HCT116 (cell line): Measurements from ENCODE around the gene GADD45A.

ENCODE experiments used
- POLR2A ChIP-seq: IDR thresholded peaks from 2 replicates; pipeline ENCODE4 v1.7.0; 2011; ENCODE audit warnings: borderline replicate concordance; ENCODE audit not compliant: insufficient read depth, insufficient read length; ENCODE audit errors: extremely low read depth
- POLR2AphosphoS5 ChIP-seq: IDR thresholded peaks from 2 replicates; pipeline ENCODE4 v1.6.1; 2011; ENCODE audit warnings: mild to moderate bottlenecking, low read depth, low read length, moderate library complexity
- RAD21 ChIP-seq: IDR thresholded peaks from 2 replicates; pipeline ENCODE4 v1.6.1; 2012; ENCODE audit warnings: low read depth, mild to moderate bottlenecking
- ZNF274 ChIP-seq: fragments of 200-500 bp; sonication (Bioruptor generic); IDR thresholded peaks from 2 replicates; pipeline ENCODE4 v1.6.1; 2014; ENCODE audit warnings: mild to moderate bottlenecking, low read depth, low read length, inconsistent platforms
- TF ChIP-seq, protein P1 (sequence below), 3 experiments: fragments of 200-600 bp in 1 of 3; sonication (generic) in 1 of 3; IDR thresholded peaks in 2 of 3; conservative IDR thresholded peaks in 1 of 3; 2 replicates each; pipeline ENCODE4 v1.5.1; 2012 to 2017; ENCODE audit warnings: low read depth in 2 of 3, low read length in 2 of 3, antibody characterized with exemption in 1 of 3, borderline replicate concordance in 1 of 3, control low read depth in 1 of 3, mild to moderate bottlenecking in 1 of 3, mixed read lengths in 1 of 3, mixed run types in 1 of 3, moderate library complexity in 1 of 3; ENCODE audit not compliant: insufficient read depth in 1 of 3
- TF ChIP-seq, protein P2 (sequence below): IDR thresholded peaks from 2 replicates; pipeline ENCODE4 v1.6.1; 2012
- TF ChIP-seq, protein P3 (sequence below): IDR thresholded peaks from 2 replicates; pipeline ENCODE4 v1.6.1; 2012; ENCODE audit warnings: low read depth

DNA sequence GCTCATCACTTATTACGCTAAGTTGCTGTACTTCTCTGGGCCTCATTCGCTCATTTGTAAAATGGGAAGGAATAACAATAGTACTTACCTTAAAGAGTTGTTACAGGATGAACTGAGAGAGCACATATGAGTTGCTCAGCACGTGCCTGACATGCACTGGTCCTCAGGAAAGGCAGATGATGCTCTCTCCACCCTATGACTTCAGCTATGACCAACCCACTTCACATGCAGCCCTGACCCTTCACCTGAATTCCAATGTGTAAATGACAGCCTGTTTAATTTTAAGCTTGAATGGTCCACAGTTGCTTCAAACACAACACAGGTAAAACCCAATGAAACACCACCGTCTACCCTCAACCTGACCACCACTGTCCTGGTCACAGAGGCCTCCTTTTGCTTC lies 32.9 kb downstream of the GADD45A start:
- TF ChIP-seq, protein P1, sequence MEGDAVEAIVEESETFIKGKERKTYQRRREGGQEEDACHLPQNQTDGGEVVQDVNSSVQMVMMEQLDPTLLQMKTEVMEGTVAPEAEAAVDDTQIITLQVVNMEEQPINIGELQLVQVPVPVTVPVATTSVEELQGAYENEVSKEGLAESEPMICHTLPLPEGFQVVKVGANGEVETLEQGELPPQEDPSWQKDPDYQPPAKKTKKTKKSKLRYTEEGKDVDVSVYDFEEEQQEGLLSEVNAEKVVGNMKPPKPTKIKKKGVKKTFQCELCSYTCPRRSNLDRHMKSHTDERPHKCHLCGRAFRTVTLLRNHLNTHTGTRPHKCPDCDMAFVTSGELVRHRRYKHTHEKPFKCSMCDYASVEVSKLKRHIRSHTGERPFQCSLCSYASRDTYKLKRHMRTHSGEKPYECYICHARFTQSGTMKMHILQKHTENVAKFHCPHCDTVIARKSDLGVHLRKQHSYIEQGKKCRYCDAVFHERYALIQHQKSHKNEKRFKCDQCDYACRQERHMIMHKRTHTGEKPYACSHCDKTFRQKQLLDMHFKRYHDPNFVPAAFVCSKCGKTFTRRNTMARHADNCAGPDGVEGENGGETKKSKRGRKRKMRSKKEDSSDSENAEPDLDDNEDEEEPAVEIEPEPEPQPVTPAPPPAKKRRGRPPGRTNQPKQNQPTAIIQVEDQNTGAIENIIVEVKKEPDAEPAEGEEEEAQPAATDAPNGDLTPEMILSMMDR (IDR thresholded peaks at IDR 0.05 in 2 of 3, conservative IDR thresholded peaks at IDR 0.05 in 1 of 3; ENCODE audit: borderline replicate concordance in 1 of 3, insufficient read depth in 1 of 3, low read depth in 2 of 3, low read length in 2 of 3), result no peak
- no peak for TF ChIP-seq POLR2A
- TF ChIP-seq, protein P2, sequence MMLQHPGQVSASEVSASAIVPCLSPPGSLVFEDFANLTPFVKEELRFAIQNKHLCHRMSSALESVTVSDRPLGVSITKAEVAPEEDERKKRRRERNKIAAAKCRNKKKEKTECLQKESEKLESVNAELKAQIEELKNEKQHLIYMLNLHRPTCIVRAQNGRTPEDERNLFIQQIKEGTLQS, result no peak
- no peak for TF ChIP-seq RAD21
- no peak for TF ChIP-seq ZNF274
- TF ChIP-seq, protein P3, sequence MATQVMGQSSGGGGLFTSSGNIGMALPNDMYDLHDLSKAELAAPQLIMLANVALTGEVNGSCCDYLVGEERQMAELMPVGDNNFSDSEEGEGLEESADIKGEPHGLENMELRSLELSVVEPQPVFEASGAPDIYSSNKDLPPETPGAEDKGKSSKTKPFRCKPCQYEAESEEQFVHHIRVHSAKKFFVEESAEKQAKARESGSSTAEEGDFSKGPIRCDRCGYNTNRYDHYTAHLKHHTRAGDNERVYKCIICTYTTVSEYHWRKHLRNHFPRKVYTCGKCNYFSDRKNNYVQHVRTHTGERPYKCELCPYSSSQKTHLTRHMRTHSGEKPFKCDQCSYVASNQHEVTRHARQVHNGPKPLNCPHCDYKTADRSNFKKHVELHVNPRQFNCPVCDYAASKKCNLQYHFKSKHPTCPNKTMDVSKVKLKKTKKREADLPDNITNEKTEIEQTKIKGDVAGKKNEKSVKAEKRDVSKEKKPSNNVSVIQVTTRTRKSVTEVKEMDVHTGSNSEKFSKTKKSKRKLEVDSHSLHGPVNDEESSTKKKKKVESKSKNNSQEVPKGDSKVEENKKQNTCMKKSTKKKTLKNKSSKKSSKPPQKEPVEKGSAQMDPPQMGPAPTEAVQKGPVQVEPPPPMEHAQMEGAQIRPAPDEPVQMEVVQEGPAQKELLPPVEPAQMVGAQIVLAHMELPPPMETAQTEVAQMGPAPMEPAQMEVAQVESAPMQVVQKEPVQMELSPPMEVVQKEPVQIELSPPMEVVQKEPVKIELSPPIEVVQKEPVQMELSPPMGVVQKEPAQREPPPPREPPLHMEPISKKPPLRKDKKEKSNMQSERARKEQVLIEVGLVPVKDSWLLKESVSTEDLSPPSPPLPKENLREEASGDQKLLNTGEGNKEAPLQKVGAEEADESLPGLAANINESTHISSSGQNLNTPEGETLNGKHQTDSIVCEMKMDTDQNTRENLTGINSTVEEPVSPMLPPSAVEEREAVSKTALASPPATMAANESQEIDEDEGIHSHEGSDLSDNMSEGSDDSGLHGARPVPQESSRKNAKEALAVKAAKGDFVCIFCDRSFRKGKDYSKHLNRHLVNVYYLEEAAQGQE, result no peak
- TF ChIP-seq POLR2AphosphoS5, result no peak
